NCI-H1048 (cell line): ENCODE data around the gene UBASH3A.
"Not testable (repeated sequence)": the region's sequence is repeated elsewhere in the genome, so short reads cannot be mapped to it uniquely, and the experiment has no call there.

Experiments
- DNase-seq: peaks from one replicate; lab custom pipeline; 2025; lab: John Stamatoyannopoulos, UW

UBASH3A gene

GRCh38 chr21:42468491-42469131 is 64.9 kb downstream of the UBASH3A start:
- no peak for DNase-seq

- no peak for DNase-seq
These were observed 65.6 kb downstream of the UBASH3A start for GRCh38 chr21:42469272-42469671.

GRCh38 chr21:42469726-42470125 is 66.0 kb downstream of the UBASH3A start:
- not testable (repeated sequence) for DNase-seq

GRCh38 chr21:42471206-42471605 is 67.5 kb downstream of the UBASH3A start:
- no peak for DNase-seq

- DNase-seq, result no peak
These were observed 68.1 kb downstream of the UBASH3A start for GRCh38 chr21:42471716-42472330.

- DNase-seq, result no peak
These were observed 68.8 kb downstream of the UBASH3A start for GRCh38 chr21:42472521-42472920.

- DNase-seq, result no peak
These were observed 69.9 kb downstream of the UBASH3A start for GRCh38 chr21:42473498-42474042.

GRCh38 chr21:42474043-42474831 is 70.5 kb downstream of the UBASH3A start:
- no peak for DNase-seq

- DNase-seq, result no peak
These were observed 71.3 kb downstream of the UBASH3A start for GRCh38 chr21:42475036-42475435.

- no peak for DNase-seq
These were observed 72.1 kb downstream of the UBASH3A start for GRCh38 chr21:42475526-42476387.

- no peak for DNase-seq
These were observed 73.0 kb downstream of the UBASH3A start for GRCh38 chr21:42476388-42477331.

GRCh38 chr21:42478504-42478903 is 74.8 kb downstream of the UBASH3A start:
- DNase-seq, result no peak

GRCh38 chr21:42479582-42479981 is 75.9 kb downstream of the UBASH3A start:
- no peak for DNase-seq

GRCh38 chr21:42480736-42481135 is 77.0 kb downstream of the UBASH3A start:
- no peak for DNase-seq

GRCh38 chr21:42481169-42481568 is 77.5 kb downstream of the UBASH3A start:
- no peak for DNase-seq

- no peak for DNase-seq
These were observed 81.3 kb downstream of the UBASH3A start for GRCh38 chr21:42484966-42485365.

- DNase-seq, result no peak
These were observed 82.4 kb downstream of the UBASH3A start for GRCh38 chr21:42486072-42486471.

GRCh38 chr21:42486531-42486930 is 82.8 kb downstream of the UBASH3A start:
- no peak for DNase-seq

- DNase-seq, result no peak
These were observed 85.4 kb downstream of the UBASH3A start for GRCh38 chr21:42489006-42489563.

- no peak for DNase-seq
These were observed 86.3 kb downstream of the UBASH3A start for GRCh38 chr21:42489991-42490390.
